GM19099 (cell line): ENCODE results near the gene KLHL20.

Source experiments
- POLR2A ChIP-seq: IDR thresholded peaks from 3 replicates; pipeline ENCODE4 v1.6.1; 2011; ENCODE audit warnings: low read depth; ENCODE audit not compliant: insufficient read length; ENCODE audit errors: extremely low read depth

KLHL20 gene

DNA sequence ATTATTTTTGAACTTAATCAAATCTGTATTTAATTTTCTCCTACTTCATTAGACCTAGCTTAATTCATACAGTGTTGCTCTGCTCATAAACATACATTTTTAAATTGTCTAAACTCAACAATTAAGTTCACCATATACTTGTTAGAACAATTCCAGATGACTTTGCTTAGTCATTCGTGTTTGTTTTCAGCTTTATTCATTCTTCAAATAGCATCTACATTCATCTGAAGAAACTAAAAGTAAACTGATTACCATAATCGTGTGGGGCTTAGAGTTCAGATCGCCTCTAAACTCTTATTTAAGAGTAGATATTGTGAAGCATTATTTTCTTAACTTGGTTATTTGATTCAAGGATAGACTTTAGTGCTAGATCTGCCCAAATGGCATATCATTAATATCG lies 34.4 kb downstream of the KLHL20 start:
- no peak for TF ChIP-seq POLR2A

DNA sequence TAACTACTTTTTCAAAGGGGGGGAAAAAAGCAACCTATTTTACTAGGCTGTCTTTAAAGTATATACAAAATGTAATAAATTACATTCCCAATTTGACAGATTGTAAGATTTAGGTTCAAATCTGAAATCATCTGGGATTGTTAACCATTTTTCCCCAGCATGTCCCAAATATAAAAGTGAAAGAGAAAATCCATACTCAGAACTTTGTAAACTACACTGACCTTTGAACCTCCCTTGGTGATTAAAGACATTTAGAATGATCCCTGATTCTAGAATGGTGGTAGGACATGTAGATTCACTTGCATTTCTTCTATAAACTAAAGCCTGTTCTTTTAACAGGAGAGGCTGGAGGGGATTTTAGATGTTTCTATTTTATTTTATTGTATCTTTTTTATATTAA lies 39.0 kb downstream of the KLHL20 start:
- TF ChIP-seq POLR2A = no peak

GRCh38 chr1:173757666-173758065 lies 42.9 kb downstream of the KLHL20 start:
- TF ChIP-seq POLR2A = no peak

- no peak for TF ChIP-seq POLR2A
Measured at GRCh38 chr1:173758110-173758509, 43.3 kb downstream of the KLHL20 start.

DNA sequence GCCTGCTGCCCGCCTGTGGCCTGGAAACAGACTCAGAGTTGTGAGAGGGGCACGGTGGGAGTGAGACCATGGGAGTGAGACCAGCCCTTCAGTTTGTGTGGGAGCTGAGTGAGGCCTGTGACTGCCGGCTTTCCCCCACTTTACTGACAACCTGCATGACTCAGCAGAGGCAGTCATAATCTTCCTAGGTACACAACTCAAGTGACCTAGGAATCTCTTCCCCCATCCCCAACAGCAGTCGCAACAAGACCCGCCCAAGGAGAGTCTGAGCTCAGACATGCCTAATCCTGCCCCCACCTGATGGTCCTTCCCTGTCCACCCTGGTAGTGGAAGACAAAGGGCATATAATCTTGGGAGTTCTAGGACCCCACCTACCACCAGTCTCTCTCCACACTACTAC lies 44.2 kb downstream of the KLHL20 start:
- TF ChIP-seq POLR2A = no peak

DNA sequence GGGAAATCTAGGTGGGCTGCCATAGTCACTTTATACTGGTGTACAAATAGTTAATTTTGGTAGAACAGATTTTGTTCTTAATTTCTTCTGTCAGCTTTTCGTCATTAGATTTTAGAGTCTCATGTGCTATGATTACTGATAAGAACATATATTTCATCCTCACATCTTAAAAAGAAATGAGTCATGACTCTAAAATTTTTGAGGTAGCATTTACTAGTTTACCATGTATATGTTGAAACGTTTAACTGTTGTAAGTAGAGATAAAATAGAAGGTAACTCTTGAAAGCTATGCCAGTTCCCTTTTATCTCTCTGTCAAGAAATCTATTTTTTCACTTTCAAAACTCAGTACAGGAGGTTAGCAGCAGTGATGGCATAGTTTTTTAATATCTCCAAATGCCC lies 53.4 kb downstream of the KLHL20 start:
- TF ChIP-seq POLR2A = no peak

DNA sequence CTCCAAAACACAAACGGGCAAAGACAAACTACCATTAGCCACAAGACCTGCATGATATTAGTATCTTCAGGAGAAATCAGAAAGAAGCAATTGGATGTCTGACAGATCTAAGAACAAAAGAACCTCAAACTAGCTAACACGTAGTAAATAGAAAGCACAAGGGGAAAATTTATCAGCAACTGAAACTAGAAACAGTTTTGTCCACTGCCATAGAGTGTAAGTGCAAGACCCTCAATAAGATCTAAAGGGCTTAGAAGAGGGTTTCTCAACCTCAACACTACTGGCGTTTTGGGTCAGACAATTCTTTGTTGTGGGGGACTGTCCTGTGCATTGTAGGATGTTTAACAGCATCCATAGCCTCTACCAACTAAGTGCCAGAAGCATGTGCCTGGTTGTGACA lies 54.0 kb downstream of the KLHL20 start:
- no peak for TF ChIP-seq POLR2A

DNA sequence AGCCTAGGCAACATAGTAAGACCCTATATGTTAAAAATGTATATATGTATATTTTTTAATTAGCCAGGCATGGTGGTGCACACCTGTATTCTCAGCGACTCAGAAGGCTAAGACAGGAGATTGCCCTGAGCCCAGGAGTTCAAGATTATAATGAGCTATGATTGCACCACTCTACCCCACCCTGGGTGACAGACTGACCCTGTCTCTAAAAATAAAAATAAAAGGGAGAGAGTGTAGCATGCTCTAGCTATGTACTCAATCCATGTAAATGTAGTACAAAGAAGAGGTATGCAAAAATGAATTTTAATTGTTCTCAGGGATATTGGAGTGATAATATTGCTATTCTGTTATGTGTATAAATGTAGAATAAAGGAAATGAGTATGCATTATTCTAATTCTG lies 56.8 kb downstream of the KLHL20 start:
- TF ChIP-seq POLR2A = no peak

- TF ChIP-seq POLR2A = no peak
Measured at GRCh38 chr1:173775578-173776226, 60.9 kb downstream of the KLHL20 start.

- no peak for TF ChIP-seq POLR2A
Measured at GRCh38 chr1:173779936-173780335, 65.2 kb downstream of the KLHL20 start.

DNA sequence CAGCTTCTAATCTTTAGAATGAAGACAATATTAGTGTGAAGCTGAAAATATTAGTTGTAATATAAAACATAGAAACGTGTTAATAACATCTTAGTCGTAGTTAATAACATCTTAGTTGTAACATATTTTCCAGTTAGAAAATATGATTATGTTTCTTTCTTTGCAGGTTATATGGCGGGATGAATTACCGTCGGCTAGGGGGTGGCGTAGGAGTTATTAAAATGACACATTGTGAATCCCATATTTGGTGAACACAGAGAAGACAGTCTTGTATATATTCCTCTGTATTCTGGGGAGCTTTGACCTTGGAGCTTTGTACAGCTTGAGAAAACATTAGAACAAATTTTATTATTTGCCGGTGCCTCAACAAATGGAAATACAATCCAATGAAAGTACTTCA lies 70.2 kb downstream of the KLHL20 start:
- no peak for TF ChIP-seq POLR2A

- no peak for TF ChIP-seq POLR2A
Measured at GRCh38 chr1:173789841-173790240, 75.1 kb downstream of the KLHL20 start.

- no peak for TF ChIP-seq POLR2A
Measured at GRCh38 chr1:173798078-173798477, 83.3 kb downstream of the KLHL20 start.

- no peak for TF ChIP-seq POLR2A
Measured at GRCh38 chr1:173802961-173803360, 88.2 kb downstream of the KLHL20 start.

DNA sequence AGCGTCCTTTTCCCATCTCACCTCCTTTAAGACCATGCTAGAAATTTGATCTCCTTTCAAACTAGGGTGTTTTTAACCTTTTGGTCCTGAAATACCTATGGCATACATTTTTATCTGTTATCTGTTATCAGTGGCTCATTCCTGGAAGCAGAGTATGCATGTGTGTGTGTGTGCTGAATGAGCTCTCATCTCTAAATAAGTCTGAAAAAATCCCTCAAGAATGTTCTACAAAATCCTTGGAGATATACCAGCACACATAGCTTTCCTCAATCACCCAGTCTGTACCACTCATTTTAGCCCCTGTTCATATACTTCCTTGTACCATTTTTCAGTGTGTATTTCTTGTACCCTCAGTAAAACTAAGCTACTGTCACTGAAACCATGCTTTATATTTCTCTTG lies 103.7 kb downstream of the KLHL20 start:
- no peak for TF ChIP-seq POLR2A

DNA sequence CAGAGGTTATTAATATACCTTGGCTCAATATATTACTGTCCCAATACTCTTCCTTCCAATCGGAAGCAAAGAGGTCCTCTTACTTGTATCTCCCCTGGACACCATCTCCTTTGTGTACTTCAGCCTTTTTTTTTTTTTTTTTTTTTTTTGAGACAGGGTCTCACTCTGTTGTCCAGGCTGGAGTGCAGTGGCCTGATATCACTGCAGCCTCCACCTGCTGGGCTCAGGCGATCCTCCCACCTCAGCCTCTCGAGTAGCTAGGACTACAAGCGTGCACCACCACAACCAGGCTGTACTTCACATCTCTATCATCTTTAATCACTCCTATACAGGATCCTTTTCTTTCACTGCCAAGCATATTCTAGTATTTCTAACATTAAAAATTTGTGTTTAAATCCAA lies 106.9 kb downstream of the KLHL20 start:
- TF ChIP-seq POLR2A = no peak

DNA sequence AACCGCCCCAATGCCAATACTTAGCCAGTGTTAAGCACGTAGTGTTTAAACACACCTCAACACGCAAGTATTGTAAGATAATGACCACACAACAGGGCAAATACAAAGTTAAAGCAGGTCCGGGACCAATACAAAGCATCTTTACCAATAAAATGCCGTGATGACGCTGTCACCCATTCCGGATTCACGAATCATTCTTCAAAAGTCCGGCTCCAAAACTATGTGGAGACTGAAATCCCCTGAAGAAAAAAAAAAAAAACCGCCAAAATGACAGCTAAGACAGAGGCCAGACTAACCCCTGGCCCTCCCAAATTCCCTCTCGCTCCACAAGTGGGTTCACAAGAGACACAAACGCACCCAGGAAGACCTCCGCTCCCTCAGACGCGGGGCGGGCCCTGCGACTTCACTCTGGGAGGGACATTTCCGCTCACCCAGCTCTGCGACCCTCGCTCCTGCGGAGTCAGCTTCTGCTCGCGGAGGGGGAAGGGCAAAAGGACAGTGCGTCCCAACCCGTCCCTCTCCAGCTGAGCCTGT lies 109.1 kb downstream of the KLHL20 start:
- TF ChIP-seq POLR2A = peak; percentile 28

GRCh38 chr1:173824315-173825081 lies 109.7 kb downstream of the KLHL20 start, which contains the start of the genes CENPL and DARS2:
TSS of gene CENPL (minus strand) at chr1:173824883. CDS start at chr1:173811299, 13,584 bp downstream.
TSS of gene DARS2 (plus strand) at chr1:173824673. CDS start at chr1:173825230, 557 bp downstream.
- TF ChIP-seq POLR2A = peak; percentile 70
